Middle frontal gyrus (tissue), 1 donor: ENCODE data around the gene PRRC2B.
"Not testable (repeated sequence)": the region's sequence is repeated elsewhere in the genome, so short reads cannot be mapped to it uniquely, and the experiment has no call there.

Experiments used
- DNase-seq: peaks from one replicate; pipeline ENCODE4 v3.0.0-alpha.2; 2015; ENCODE audit warnings: low spot score; ENCODE audit errors: extremely low spot score

Gene PRRC2B

GRCh38 chr9:131386281-131386680 lies 7.6 kb upstream of the PRRC2B start:
- no peak for DNase-seq

DNA sequence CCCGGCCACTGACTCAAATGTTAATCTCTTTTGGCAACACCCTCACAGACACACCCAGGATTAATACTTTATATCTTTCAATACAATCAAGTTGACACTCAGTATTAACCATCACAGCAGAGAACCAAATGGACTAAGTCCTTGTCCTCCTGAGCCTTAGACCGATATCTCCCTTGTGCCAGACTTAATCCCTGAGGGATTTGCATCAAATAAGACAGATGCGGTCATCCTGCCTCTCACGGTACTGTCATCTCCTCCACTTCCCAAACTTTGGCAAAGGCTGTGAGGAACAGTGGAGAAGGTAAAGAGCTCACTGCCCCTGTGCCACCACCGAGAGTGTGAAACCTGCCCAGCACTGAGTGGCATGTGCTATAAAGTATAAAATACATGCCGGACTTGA lies 6.5 kb upstream of the PRRC2B start:
- no peak for DNase-seq

DNA sequence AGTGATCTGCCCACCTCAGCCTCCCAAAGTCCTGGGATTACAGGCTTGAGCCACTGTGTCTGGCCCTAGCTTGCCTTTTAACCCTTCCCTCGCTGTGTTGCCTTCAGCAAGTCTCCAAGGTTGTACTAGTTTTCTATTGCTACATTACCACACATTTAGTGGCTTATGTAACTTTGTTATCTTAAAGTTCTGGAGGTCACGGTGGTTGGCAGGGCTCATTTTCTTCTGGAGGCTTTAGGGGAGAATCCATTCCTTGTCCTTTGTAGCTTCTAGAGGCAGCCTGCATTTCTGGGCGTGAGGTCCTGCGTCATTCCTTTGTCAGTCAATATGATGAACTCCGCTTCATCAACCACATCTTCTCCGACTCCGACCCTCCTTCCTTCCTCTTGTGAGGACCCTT lies 2.9 kb upstream of the PRRC2B start:
- no peak for DNase-seq

DNA sequence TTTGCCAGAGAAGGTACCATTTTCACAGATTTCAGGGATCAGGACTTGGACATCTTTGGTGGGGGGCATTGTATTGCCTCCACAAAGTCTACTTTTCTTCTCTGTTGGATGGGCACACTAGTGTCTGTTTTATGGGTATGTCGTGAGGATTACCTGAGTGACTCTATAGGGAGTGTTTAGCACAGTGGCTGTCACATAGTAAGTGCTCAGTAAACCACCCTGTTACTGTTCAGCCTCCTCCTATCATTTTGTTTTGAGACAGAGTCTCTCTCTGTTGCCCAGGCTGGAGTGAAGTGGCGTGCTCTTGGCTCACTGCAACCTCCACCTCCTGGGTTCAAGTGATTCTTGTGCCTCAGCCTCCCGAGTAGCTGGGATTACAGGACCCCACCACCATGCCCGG lies 2.4 kb upstream of the PRRC2B start:
- no peak for DNase-seq

DNA sequence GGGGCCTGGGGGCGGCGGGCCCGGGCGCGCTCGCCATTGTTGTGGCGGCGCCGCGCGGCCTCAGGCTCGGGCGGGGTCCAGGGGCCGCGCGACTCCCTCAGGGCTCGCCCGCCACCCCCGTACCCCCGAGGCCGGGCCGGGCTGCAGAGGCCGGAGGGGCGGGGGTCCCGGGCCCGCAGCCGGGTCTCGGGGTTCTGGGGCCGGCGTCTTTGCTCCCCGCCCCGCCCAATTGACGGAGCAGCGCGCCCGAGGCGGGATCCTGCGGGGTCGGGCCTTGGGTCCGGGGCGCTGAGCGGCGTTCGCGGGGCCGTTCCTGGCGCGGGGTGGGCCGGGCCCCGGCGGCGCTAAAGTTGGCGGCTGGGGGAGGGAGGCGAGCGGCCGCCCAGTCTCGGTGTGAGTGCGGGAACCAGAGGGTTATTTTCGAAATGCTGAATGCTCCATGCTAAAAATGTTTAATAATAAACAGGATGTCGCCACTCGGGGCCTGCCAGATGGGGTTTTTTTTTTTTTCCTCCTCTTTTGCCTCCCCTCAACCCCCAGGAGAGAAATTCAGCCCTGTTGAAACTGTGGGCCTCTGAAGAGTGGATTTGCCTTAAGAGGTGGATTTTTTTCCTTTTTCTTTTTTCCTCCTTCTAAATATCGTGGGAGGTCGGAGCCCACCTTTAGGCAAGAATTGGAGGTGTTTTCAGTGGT lies 724 bp downstream of the PRRC2B start:
- no peak for DNase-seq

- DNase-seq = no peak
Measured at GRCh38 chr9:131395157-131396098, 1.5 kb downstream of the PRRC2B start.

GRCh38 chr9:131396099-131396479 lies 2.2 kb downstream of the PRRC2B start:
- not testable (repeated sequence) for DNase-seq

GRCh38 chr9:131396626-131397025 lies 2.7 kb downstream of the PRRC2B start:
- no peak for DNase-seq

DNA sequence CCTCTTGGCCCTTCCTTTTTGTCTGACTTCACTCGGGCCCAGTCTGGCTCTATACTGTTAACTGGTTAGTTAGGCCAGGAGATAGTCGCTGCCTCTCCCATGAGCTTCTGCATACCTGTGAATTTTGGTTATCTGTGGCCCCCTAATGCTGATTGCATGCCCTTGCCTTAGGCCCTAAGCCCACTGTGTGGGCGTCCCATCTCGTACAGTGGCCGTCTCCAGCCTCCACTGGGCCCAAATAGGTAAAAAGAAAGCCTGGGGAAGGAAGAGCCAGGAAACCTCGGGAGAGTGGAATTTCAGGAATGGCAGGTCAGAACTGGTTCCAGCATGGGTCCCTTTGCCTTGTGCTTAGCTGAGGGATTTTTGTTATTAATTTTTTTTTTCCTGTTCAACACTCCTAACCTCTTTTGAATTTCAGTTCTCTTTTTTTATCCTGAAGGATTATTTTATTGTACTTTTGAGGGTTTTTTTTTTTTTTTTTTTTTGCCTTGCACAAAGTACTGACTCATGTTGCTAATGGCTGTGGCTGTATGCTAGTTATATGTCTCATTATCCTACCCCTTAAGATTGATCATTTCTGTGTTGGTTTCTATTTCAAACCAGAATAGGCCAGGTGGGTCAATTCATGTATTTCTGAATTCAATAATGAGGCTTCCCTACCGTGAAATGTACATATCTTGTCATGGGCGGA lies 3.4 kb downstream of the PRRC2B start:
- no peak for DNase-seq

DNA sequence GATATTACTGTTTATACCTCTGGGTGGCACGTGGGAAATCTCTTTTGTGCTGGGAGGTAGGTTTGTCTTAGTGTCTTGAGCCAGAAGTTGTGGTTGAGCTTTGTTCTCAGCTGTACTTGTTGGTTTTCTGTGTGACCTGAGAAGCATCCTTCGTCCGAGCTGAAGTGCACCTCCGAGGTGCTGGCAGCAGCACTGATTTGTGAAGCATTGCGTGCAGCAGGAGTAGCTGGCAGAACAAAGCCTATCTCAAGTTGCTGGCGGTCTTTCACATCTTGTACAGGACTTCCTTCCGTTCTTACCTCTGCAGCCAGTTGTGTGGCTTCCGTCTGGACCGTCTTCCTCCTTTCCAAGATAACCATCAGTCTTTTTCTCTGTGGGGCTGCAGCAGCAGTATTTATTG lies 4.3 kb downstream of the PRRC2B start:
- no peak for DNase-seq

- DNase-seq = no peak
Measured at GRCh38 chr9:131399972-131400371, 6.1 kb downstream of the PRRC2B start.

DNA sequence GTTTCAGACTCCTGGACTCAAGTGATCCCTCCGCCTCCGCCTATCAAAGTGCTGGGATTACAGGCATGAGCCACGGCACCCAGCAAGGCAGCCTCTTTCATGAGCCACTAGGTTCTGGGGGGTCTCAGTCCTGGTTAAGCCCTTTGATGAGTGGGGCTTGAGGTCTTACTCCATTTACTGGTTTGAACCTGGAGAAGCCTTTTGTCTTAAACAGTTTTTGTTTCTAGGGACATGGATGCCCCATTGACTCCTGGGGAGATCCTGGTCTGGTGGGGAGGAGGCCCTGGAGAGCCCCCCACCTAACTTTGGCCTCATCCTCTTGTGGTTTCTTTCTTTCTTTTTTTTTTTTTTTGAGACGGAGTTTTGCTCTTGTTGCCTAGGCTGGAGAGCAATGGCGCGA lies 6.7 kb downstream of the PRRC2B start:
- no peak for DNase-seq

GRCh38 chr9:131402073-131402472 lies 8.2 kb downstream of the PRRC2B start:
- no peak for DNase-seq

DNA sequence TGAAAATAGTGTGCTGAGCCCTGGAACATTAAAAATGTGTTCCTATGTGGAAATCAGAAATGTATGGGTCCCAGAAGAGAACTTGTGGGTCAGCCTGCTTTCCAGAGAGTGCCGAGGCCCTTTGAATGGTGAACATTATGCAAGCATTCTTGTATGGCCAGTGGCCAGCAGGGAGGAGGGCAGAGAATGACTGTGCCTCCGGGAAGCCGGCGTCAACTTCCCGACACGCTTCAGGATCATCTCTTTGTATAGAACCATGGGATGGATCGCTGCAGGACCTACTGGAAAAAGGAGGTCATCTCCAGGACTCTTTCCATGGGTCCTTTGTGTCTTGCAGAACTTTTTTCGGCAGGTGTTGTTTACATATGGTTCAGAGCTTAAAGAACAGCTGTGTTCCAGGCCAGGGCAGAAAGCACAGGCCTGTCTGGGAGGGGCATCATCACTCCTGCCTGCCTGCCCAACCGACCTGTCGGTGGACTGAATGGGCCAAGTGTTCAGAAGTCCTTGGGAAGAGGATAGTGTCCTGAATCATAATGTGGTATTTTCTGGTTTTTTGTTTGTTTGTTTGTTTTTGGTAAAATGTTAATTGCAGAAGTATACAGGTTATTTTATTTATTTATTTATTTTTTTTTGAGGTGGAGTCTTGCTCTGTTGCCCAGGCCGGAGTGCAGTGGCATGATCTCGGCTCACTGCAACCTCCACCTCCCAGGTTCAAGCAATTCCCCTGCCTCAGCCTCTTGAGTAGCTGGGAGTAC lies 9.0 kb downstream of the PRRC2B start:
- DNase-seq = no peak

GRCh38 chr9:131403493-131403773 lies 9.5 kb downstream of the PRRC2B start:
- DNase-seq = no peak

DNA sequence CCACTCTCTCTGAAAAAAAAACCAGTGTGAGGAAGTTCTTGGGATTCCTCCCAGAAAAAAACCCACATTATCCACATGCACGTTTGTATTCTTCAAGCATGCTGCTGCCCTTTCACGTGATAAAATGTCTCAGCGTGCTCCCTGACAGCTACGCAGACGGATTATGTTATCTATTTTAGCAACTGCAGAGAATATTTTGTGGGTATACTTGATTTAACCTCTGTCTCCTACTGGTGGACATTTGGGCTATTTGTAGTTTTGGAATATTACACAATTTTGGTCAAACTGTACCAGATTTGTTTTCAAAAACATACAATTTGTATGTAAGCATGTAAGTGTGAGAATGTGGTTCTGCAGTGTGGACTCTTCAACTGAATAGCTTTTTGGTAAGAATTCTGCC lies 10.7 kb downstream of the PRRC2B start:
- DNase-seq = no peak

DNA sequence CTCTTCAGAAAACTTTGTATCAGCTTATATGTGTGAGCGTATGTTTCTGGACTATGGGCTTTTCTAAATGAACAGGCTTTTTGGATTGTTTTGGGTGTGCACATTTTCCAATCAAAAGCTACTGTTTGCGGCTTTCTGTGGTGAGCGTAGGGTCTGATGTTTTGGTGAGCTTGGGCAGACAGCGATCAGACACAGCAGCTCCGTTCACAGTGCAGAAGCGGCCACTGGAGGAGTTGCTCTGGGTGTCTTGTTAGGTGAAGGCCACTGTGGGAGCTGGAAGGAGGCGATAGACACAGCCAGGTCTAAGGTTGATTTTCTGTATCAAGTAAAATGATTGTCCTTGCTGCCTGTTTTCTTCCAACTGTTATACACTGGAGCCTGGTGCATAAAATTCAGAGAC lies 11.1 kb downstream of the PRRC2B start:
- DNase-seq = no peak

GRCh38 chr9:131405428-131405827 lies 11.5 kb downstream of the PRRC2B start:
- no peak for DNase-seq

DNA sequence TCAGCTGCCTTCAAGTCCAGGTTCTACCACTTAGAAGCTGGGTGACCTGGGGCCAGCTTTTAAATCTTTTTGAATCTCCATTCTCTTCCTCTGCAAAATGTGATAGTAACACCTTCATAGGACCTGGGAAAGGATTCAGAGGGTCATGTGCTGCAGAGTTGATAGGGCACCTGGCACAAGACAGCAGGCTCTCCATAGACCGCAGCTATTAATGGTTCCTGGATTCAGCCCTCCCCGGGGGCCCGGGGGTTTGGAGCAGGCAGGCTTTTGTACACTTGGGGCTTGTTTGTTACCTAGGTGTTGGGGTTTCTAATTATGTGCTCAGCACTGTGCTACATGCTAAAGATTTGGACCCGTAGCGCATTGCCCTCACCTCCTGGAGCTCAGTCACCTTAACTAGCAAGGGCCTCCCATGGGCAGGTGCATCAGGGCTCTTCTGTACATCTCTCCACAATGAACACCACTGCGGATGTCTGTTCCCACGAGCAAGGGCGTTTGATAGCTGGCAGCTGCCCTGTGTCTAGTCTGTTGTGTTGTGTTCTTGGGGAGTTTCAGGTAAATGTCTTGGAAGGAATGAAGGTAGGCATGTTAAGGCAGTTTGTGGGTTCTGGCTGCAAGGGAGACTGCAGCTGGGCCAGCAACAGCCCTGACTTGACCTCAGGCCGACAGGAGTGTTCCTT lies 12.1 kb downstream of the PRRC2B start:
- DNase-seq = no peak

- no peak for DNase-seq
Measured at GRCh38 chr9:131406563-131407436, 12.9 kb downstream of the PRRC2B start.
